IMR-90 (cell line): ENCODE data around the gene CYB5RL. TPM values are rescaled to one million over a fixed set of nuclear protein-coding genes. Genes with fewer than 3 reads are reported as not detected.

Experiments
- ATAC-seq: fragments of 200-7000 bp; cut with Tn5 transposase; 2 replicates; pipeline ENCODE4 v1.9.1; 2020; ENCODE audit warnings: low read depth, mild to moderate bottlenecking, moderate library complexity
- BruUV-seq: library from RNA; stranded (reverse); fragments of 400-500 nt; replicated peaks from 2 replicates; lab custom pipeline; 2021; lab: Mats Ljungman, UMichigan
- CTCF ChIA-PET: fragments of 300-600 bp; formaldehyde crosslinking; extraction: SDS; loops from one replicate; lab custom pipeline; 2021; ENCODE audit warnings: antibody characterized with exemption; lab: Yijun Ruan, JAX
- POLR2A ChIA-PET: fragments of 300-600 bp; sonication (Branson Sonifier 250); formaldehyde crosslinking; loops from one replicate; lab custom pipeline; 2022; ENCODE audit warnings: antibody characterized with exemption; ENCODE audit not compliant: unreplicated experiment; lab: Charles Lee
- DNase-seq: peaks from one replicate; pipeline ENCODE4 v3.0.0; 2013
- H2AFZ ChIP-seq: replicated peaks from 2 replicates; pipeline ENCODE3; 2013; ENCODE audit warnings: low read length, mild to moderate bottlenecking; ENCODE audit not compliant: poor library complexity
- H2AK5ac ChIP-seq: 2 replicates; pipeline ENCODE4 v1.6.1; 2013; ENCODE audit warnings: low read depth, low read length, inconsistent platforms
- H2AK9ac ChIP-seq: replicated peaks from 2 replicates; pipeline ENCODE3; 2013; ENCODE audit warnings: mild to moderate bottlenecking, low read depth, low read length, moderate library complexity; ENCODE audit not compliant: poor library complexity
- H2BK120ac ChIP-seq: 2 replicates; pipeline ENCODE4 v1.6.1; 2013; ENCODE audit warnings: low read depth, low read length, inconsistent platforms
- H2BK15ac ChIP-seq: 3 replicates; pipeline ENCODE4 v1.6.1; 2013; ENCODE audit warnings: low read depth, low read length, inconsistent platforms
- H2BK20ac ChIP-seq: 2 replicates; pipeline ENCODE4 v1.6.1; 2013; ENCODE audit warnings: low read depth, mild to moderate bottlenecking, inconsistent platforms, low read length, moderate library complexity
- H2BK5ac ChIP-seq: 2 replicates; pipeline ENCODE4 v1.6.1; 2013; ENCODE audit warnings: mild to moderate bottlenecking, low read depth, low read length, inconsistent platforms; ENCODE audit not compliant: poor library complexity, severe bottlenecking
- H3K14ac ChIP-seq: replicated peaks from 2 replicates; pipeline ENCODE4 v1.6.1; 2013; ENCODE audit warnings: low read depth, low read length, inconsistent platforms
- H3K18ac ChIP-seq: 2 replicates; pipeline ENCODE4 v1.6.1; 2013; ENCODE audit warnings: low read depth, low read length, control low read depth
- H3K23ac ChIP-seq: 2 replicates; pipeline ENCODE4 v1.6.1; 2013; ENCODE audit warnings: low read depth, low read length, inconsistent platforms
- H3K27ac ChIP-seq: 2 replicates; pipeline ENCODE4 v1.5.1; 2013; ENCODE audit warnings: mild to moderate bottlenecking, control low read depth, low read length; ENCODE audit not compliant: insufficient read depth
- H3K27me3 ChIP-seq: 2 replicates; pipeline ENCODE4 v1.6.1; 2013; ENCODE audit warnings: low read length; ENCODE audit not compliant: control insufficient read depth, insufficient read depth
- H3K36me3 ChIP-seq: 2 replicates; pipeline ENCODE4 v1.6.1; 2013; ENCODE audit warnings: low read length, mixed read lengths; ENCODE audit not compliant: control insufficient read depth, insufficient read depth
- H3K4ac ChIP-seq: 2 replicates; pipeline ENCODE4 v1.6.1; 2013; ENCODE audit warnings: low read depth, low read length, inconsistent platforms
- H3K4me1 ChIP-seq: 2 replicates; pipeline ENCODE4 v1.6.1; 2013; ENCODE audit warnings: low read length, mixed read lengths; ENCODE audit not compliant: control insufficient read depth, insufficient read depth
- H3K4me2 ChIP-seq: 2 replicates; pipeline ENCODE4 v1.6.1; 2013; ENCODE audit warnings: low read depth, mild to moderate bottlenecking, control low read depth, low read length, moderate library complexity
- H3K4me3 ChIP-seq: 2 replicates; pipeline ENCODE4 v1.5.1; 2013; ENCODE audit warnings: low read depth, mild to moderate bottlenecking, control low read depth, low read length, moderate library complexity; ENCODE audit not compliant: insufficient read depth
- H3K56ac ChIP-seq: 2 replicates; pipeline ENCODE4 v1.6.1; 2013; ENCODE audit warnings: low read length, inconsistent platforms; ENCODE audit not compliant: insufficient read depth; ENCODE audit errors: extremely low read depth
- H3K79me1 ChIP-seq, 2 experiments: 2 replicates each; pipeline ENCODE4 v1.6.1; 2013; ENCODE audit warnings: low read length in 2 of 2, inconsistent platforms in 1 of 2, low read depth in 1 of 2
- H3K9ac ChIP-seq: 2 replicates; pipeline ENCODE4 v1.6.1; 2013; ENCODE audit warnings: low read depth, low read length, control low read depth
- H3K9me1 ChIP-seq: 2 replicates; pipeline ENCODE4 v1.6.1; 2013; ENCODE audit warnings: low read length, inconsistent platforms; ENCODE audit not compliant: insufficient read depth
- H3K9me3 ChIP-seq: 2 replicates; pipeline ENCODE4 v1.6.1; 2013; ENCODE audit warnings: low read length; ENCODE audit not compliant: control insufficient read depth, insufficient read depth
- H4K20me1 ChIP-seq: 2 replicates; pipeline ENCODE4 v1.6.1; 2013; ENCODE audit warnings: low read length, inconsistent platforms; ENCODE audit not compliant: insufficient read depth
- H4K5ac ChIP-seq: 2 replicates; pipeline ENCODE4 v1.6.1; 2013; ENCODE audit warnings: mild to moderate bottlenecking, low read depth, low read length, control low read depth
- H4K8ac ChIP-seq, 2 experiments: 2 replicates each; pipeline ENCODE4 v1.6.1; 2013; ENCODE audit warnings: low read depth in 2 of 2, low read length in 2 of 2, control low read depth in 1 of 2, inconsistent platforms in 1 of 2
- H4K91ac ChIP-seq: 2 replicates; pipeline ENCODE4 v1.6.1; 2013; ENCODE audit warnings: low read depth, low read length, inconsistent platforms; ENCODE audit not compliant: insufficient read depth
- BHLHE40 ChIP-seq: fragments of 150-350 bp; IDR thresholded peaks from 2 replicates; pipeline ENCODE4 v1.6.1; 2016; ENCODE audit warnings: mild to moderate bottlenecking, low read depth, low read length
- CHD1 ChIP-seq: IDR thresholded peaks from 2 replicates; pipeline ENCODE4 v1.6.1; 2012; ENCODE audit warnings: low read depth, low read length, improper control_type of control experiment
- MXI1 ChIP-seq: IDR thresholded peaks from 2 replicates; pipeline ENCODE4 v1.6.1; 2012; ENCODE audit warnings: low read depth, mild to moderate bottlenecking, low read length, moderate library complexity, borderline replicate concordance
- RFX5 ChIP-seq: IDR thresholded peaks from 2 replicates; pipeline ENCODE4 v1.8.0; 2012; ENCODE audit warnings: low read depth, mild to moderate bottlenecking, low read length, moderate library complexity
- WGBS, 2 experiments: methylation state at CpG; one replicate each; pipeline versions ENCODE4 v1.1.5 to v1.1.7; 2013; ENCODE audit warnings: missing lambda C conversion rate in 2 of 2; ENCODE audit not compliant: insufficient read length in 1 of 2; ENCODE audit errors: extremely low coverage in 2 of 2; 5-methylcytosine and 5-hydroxymethylcytosine counted together
- dilution Hi-C: fragments of 300-500 bp; cut with HindIII; formaldehyde crosslinking; loops from one replicate; pipeline ENCODE4 v1.14.3; 2018; ENCODE audit warnings: low sequenced_read_pairs; ENCODE audit not compliant: unreplicated experiment
- in situ Hi-C: fragments of 300-500 bp; cut with MboI; formaldehyde crosslinking; loops from 3 replicates; pipeline ENCODE4 v1.14.3; 2019; ENCODE audit warnings: low sequenced_read_pairs, inconsistent platforms, mixed read lengths
- intact Hi-C: fragments of 100-400 bp; cut with micrococcal nuclease; formaldehyde crosslinking; loops from 2 replicates; pipeline ENCODE4 v1.10.0; 2022
- polyA plus RNA-seq, 3 experiments: library from polyadenylated mRNA; depleted of rRNA; stranded (reverse); fragments of >200 nt; gene quantifications; 2 replicates each; pipeline ENCODE4 v1.2.3, GENCODE V29; 2012; ENCODE audit warnings: low replicate concordance in 1 of 3
- total RNA-seq: library from RNA; depleted of rRNA; stranded (reverse); fragments of >200 nt; gene quantifications from 2 replicates; pipeline ENCODE4 v1.2.3, GENCODE V29; 2012
- TF ChIP-seq, protein P1 (sequence below): fragments of 150-350 bp; IDR thresholded peaks from 2 replicates; pipeline ENCODE4 v1.6.1; 2016; ENCODE audit warnings: low read depth, mild to moderate bottlenecking, low read length, moderate library complexity, borderline replicate concordance
- TF ChIP-seq, protein P2 (sequence below): conservative IDR thresholded peaks from 2 replicates; pipeline ENCODE4 v1.5.1; 2012; ENCODE audit warnings: mild to moderate bottlenecking, low read depth, low read length, improper control_type of control experiment
- TF ChIP-seq, protein P3 (sequence below): fragments of 150-350 bp; IDR thresholded peaks from 2 replicates; pipeline ENCODE4 v1.6.1; 2017; ENCODE audit warnings: mild to moderate bottlenecking, antibody characterized with exemption, low read length, low read depth

CYB5RL gene
- total and polyA plus RNA-seq, 2 of the 4 experiments (the other 2 are of a cell fraction) = 3.8 to 4.3 TPM

DNA sequence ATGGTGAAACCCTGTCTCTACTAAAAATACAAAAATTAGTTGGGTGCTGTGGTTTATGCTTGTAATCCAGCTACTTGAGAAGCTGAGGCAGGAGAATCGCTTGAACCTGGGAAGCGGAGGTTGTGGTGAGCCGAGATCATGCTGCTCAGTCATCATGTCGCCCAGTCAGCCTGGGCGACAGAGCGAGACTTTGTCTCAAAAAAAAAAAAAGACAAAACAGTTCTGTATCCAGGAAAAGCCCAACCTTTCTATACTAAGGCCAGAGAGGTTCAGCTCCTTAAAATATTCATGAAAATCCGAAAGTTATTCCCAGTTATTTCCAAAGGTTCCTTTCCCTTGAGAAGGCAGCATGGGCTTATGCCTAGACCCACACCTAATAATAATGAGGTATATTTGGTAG is 4.4 kb upstream of the CYB5RL start:
- no peak overlapping the region for H2BK120ac ChIP-seq
- H3K4me1 ChIP-seq = peaks cover 4% of the 10 kb centered on the region
- no peak overlapping the region for H3K14ac ChIP-seq
- H4K20me1 ChIP-seq = peaks cover 7% of the 10 kb centered on the region; the same call in 1 of the 2 replicates
- no peak overlapping the region for H2AK9ac ChIP-seq
- no peak overlapping the region for H4K91ac ChIP-seq
- no peak overlapping the region for H3K56ac ChIP-seq
- H2BK20ac ChIP-seq = no peak overlapping the region
- POLR2A ChIA-PET = no interaction called here
- H4K8ac ChIP-seq = no peak overlapping the region
- no peak overlapping the region for H3K4me2 ChIP-seq
- peaks cover 24% of the 10 kb centered on the region for H3K36me3 ChIP-seq
- ATAC-seq (no peak), DNase-seq (no peak)
- H3K27ac ChIP-seq = no peak overlapping the region
- no peak overlapping the region for H3K18ac ChIP-seq
- intact Hi-C loops = no loop called here
- H3K23ac ChIP-seq = no peak overlapping the region
- H3K79me1 ChIP-seq = peaks cover 50 to 61% of the 10 kb centered on the region in 2 experiments
- no peaks in the 10 kb centered on the region for H3K9me3 ChIP-seq
- in situ Hi-C loops = loop anchor here (25.0 kb wide), 1 partner anchor 342 kb away; no protein-coding TSS in a partner anchor
- no peak overlapping the region for H3K4ac ChIP-seq
- no peak overlapping the region for H2BK15ac ChIP-seq
- CTCF ChIA-PET = interaction anchor here (0.7 kb wide), 1 partner anchor 118 kb away, joined by 3 read pairs; no protein-coding TSS in a partner anchor
- peaks cover 10% of the 10 kb centered on the region; the same call in 1 of the 2 replicates for H3K9me1 ChIP-seq
- BruUV-seq = no TSS peak
- WGBS, 2 experiments = 96% methylated on average over 4 of the region's 7 CpGs; no CpG with 5 or more reads in 1 of the 2 experiments
- H4K5ac ChIP-seq = no peak overlapping the region
- no peaks in the 10 kb centered on the region for H3K27me3 ChIP-seq
- H2AFZ ChIP-seq = no peak overlapping the region
- H3K9ac ChIP-seq = no peak overlapping the region
- dilution Hi-C loops = no loop called here
- no peak overlapping the region for H2AK5ac ChIP-seq
- TF ChIP-seq MXI1 = no peak
- TF ChIP-seq RFX5 = no peak
- TF ChIP-seq BHLHE40 = no peak
- TF ChIP-seq, protein P1, sequence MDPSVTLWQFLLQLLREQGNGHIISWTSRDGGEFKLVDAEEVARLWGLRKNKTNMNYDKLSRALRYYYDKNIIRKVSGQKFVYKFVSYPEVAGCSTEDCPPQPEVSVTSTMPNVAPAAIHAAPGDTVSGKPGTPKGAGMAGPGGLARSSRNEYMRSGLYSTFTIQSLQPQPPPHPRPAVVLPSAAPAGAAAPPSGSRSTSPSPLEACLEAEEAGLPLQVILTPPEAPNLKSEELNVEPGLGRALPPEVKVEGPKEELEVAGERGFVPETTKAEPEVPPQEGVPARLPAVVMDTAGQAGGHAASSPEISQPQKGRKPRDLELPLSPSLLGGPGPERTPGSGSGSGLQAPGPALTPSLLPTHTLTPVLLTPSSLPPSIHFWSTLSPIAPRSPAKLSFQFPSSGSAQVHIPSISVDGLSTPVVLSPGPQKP = no peak
- no peak for TF ChIP-seq CHD1
- TF ChIP-seq, protein P2, sequence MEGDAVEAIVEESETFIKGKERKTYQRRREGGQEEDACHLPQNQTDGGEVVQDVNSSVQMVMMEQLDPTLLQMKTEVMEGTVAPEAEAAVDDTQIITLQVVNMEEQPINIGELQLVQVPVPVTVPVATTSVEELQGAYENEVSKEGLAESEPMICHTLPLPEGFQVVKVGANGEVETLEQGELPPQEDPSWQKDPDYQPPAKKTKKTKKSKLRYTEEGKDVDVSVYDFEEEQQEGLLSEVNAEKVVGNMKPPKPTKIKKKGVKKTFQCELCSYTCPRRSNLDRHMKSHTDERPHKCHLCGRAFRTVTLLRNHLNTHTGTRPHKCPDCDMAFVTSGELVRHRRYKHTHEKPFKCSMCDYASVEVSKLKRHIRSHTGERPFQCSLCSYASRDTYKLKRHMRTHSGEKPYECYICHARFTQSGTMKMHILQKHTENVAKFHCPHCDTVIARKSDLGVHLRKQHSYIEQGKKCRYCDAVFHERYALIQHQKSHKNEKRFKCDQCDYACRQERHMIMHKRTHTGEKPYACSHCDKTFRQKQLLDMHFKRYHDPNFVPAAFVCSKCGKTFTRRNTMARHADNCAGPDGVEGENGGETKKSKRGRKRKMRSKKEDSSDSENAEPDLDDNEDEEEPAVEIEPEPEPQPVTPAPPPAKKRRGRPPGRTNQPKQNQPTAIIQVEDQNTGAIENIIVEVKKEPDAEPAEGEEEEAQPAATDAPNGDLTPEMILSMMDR = no peak
- TF ChIP-seq, protein P3, sequence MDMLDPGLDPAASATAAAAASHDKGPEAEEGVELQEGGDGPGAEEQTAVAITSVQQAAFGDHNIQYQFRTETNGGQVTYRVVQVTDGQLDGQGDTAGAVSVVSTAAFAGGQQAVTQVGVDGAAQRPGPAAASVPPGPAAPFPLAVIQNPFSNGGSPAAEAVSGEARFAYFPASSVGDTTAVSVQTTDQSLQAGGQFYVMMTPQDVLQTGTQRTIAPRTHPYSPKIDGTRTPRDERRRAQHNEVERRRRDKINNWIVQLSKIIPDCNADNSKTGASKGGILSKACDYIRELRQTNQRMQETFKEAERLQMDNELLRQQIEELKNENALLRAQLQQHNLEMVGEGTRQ = no peak
- no peak overlapping the region for H2BK5ac ChIP-seq
- H3K4me3 ChIP-seq = no peak overlapping the region
